ENCODE data around the gene CHAD. TPM values are rescaled to one million over a fixed set of nuclear protein-coding genes. Genes with fewer than 3 reads are reported as not detected.

CHAD gene
- total RNA-seq: 1 to 10 TPM in 2 of 3 donors, not detected in 1; 2.3 to 5.6 TPM

DNA sequence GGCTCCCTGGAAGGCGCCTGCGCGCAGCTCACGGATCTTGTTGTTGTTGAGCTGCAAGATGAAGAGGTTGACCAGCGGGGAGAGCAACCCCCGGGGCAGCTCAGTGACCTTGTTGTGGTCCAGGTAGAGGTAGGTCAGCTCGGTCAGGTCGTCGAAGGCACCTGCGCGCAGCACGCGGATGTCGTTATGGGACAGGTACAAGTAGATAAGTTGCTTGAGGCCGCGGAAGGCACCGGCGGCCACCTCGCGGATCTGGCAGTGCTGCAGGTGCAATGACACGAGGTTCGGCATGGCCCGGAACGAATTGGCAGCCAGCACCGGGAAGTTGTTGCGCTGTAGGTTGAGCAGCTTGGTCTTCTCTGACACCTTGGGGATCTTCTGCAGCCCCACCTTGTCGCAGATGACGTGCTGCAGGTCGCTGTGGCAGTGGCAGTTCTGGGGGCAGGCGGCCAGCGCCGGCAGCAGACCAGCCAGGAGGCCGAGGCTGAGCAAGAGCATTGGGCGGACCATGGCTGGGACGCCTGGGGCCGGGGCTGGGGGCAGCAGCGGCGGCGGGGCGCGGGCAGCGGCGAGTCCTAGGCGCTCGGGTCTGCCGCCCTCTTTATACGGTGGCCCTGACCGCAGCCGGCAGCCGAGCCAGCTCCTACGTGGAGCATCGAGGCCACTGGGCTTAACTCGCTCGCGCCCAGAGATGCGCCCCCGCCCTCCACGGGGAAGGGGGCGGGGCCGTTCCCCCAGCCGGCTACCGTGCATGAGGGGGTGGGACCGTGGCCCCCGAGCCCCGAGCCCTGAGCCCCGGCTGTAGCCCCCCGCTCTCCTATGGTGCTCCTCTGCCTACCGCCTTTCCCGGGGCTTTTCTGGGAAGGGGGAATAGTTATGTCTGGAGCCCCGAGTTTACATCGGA, at the start of gene CHAD:
Gene CHAD (minus strand): TSS at position 577 of the 904 bp plus-strand sequence. CDS start 67 bp downstream, at position 510.
- Histone ChIP-seq H3K9me3 (no peaks in the 10 kb centered on the region), H3K36me3 (no peaks in the 10 kb centered on the region), H3K4me3 (peak within 1 kb of the TSS; percentile 27 to 65 (median 53)), H3K4me1 (peaks cover 6% of the 10 kb centered on the region in 2 donors), H3K27ac (peak within 1 kb of the TSS; percentile 68 to 72), H3K27me3 (no peaks in the 10 kb centered on the region)
- TF ChIP-seq POLR2AphosphoS5 (IDR thresholded peaks at IDR 0.05) (peak in 1 of 3 donors; percentile 10), POLR2A (IDR thresholded peaks at IDR 0.05) (no peak)
- intact Hi-C loops (cut with DNase I; ENCODE audit: low total_unique reads): no loop called here
- peak in 1 of 2 donors; percentile 65 for DNase-seq (ENCODE audit: low spot score in 2 of 2)

GRCh38 chr17:50517504-50518383, 49.1 kb upstream of the CHAD start:
- H3K27ac ChIP-seq: peak overlapping the region in 1 of 2 donors; percentile 56
- TF ChIP-seq POLR2A (IDR thresholded peaks at IDR 0.05) (no peak), POLR2AphosphoS5 (IDR thresholded peaks at IDR 0.05) (no peak)
- TF ChIP-seq, protein P1, sequence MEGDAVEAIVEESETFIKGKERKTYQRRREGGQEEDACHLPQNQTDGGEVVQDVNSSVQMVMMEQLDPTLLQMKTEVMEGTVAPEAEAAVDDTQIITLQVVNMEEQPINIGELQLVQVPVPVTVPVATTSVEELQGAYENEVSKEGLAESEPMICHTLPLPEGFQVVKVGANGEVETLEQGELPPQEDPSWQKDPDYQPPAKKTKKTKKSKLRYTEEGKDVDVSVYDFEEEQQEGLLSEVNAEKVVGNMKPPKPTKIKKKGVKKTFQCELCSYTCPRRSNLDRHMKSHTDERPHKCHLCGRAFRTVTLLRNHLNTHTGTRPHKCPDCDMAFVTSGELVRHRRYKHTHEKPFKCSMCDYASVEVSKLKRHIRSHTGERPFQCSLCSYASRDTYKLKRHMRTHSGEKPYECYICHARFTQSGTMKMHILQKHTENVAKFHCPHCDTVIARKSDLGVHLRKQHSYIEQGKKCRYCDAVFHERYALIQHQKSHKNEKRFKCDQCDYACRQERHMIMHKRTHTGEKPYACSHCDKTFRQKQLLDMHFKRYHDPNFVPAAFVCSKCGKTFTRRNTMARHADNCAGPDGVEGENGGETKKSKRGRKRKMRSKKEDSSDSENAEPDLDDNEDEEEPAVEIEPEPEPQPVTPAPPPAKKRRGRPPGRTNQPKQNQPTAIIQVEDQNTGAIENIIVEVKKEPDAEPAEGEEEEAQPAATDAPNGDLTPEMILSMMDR (IDR thresholded peaks at IDR 0.05): no peak
- H3K9me3 ChIP-seq: no peaks in the 10 kb centered on the region

DNA sequence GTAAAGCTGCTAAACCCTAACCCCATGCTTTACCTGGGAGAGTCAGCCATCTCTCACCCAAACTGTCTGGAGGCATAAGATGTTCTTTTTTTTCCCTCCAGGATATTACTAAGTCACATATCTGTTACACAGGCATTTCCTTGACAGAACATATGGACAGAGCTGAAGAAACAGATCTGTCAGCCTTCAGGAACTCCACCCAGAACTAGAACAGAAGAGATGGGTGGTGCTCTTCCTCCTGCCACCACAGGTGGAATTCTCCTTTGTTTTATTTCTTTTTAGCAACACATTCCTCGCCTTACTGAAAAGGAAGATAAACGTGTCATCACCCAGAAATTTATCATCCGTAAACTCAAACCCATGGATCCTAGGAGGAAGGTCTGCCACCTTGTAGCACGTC, 48.3 kb upstream of the CHAD start:
- TF ChIP-seq, protein P1 (IDR thresholded peaks at IDR 0.05): no peak
- no peak for TF ChIP-seq POLR2A (IDR thresholded peaks at IDR 0.05)
- no peak for TF ChIP-seq POLR2AphosphoS5 (IDR thresholded peaks at IDR 0.05)
- H3K9me3 ChIP-seq: no peaks in the 10 kb centered on the region
- intact Hi-C loops (cut with DNase I; ENCODE audit: low total_unique reads): no loop called here
- no peak overlapping the region for H3K4me3 ChIP-seq
- no peaks in the 10 kb centered on the region for H3K4me1 ChIP-seq
- no peaks in the 10 kb centered on the region for H3K27me3 ChIP-seq
- DNase-seq (ENCODE audit: low spot score in 2 of 2): no peak
- H3K27ac ChIP-seq: no peak overlapping the region
- H3K36me3 ChIP-seq: no peaks in the 10 kb centered on the region

More at GRCh38 chr17:50517504-50518383, 49.1 kb upstream of the CHAD start:
- no peak for DNase-seq (ENCODE audit: low spot score in 2 of 2)
- H3K4me1 ChIP-seq: no peaks in the 10 kb centered on the region
- intact Hi-C loops (cut with DNase I; ENCODE audit: low total_unique reads): no loop called here
- no peaks in the 10 kb centered on the region for H3K36me3 ChIP-seq
- no peak overlapping the region for H3K4me3 ChIP-seq
- no peaks in the 10 kb centered on the region for H3K27me3 ChIP-seq

- peak in 1 of 2 donors; percentile 85 for DNase-seq (ENCODE audit: low spot score in 2 of 2)
- H3K36me3 ChIP-seq: no peaks in the 10 kb centered on the region
- H3K4me3 ChIP-seq: no peak overlapping the region
- no peaks in the 10 kb centered on the region for H3K4me1 ChIP-seq
- no peaks in the 10 kb centered on the region for H3K9me3 ChIP-seq
- peak overlapping the region; percentile 49 to 55 for H3K27ac ChIP-seq
- no peaks in the 10 kb centered on the region for H3K27me3 ChIP-seq
- intact Hi-C loops (cut with DNase I; ENCODE audit: low total_unique reads): no loop called here
- TF ChIP-seq, protein P1 (IDR thresholded peaks at IDR 0.05): no peak
- TF ChIP-seq POLR2AphosphoS5 (IDR thresholded peaks at IDR 0.05): no peak
- no peak for TF ChIP-seq POLR2A (IDR thresholded peaks at IDR 0.05)
Measured at GRCh38 chr17:50514936-50515702, 46.4 kb upstream of the CHAD start.

GRCh38 chr17:50514388-50514787, 45.7 kb upstream of the CHAD start:
- H3K4me1 ChIP-seq: no peaks in the 10 kb centered on the region
- no peaks in the 10 kb centered on the region for H3K9me3 ChIP-seq
- intact Hi-C loops (cut with DNase I; ENCODE audit: low total_unique reads): no loop called here
- H3K4me3 ChIP-seq: no peak overlapping the region
- no peak for TF ChIP-seq POLR2A (IDR thresholded peaks at IDR 0.05)
- TF ChIP-seq, protein P1 (IDR thresholded peaks at IDR 0.05): no peak
- TF ChIP-seq POLR2AphosphoS5 (IDR thresholded peaks at IDR 0.05): no peak
- peak overlapping the region; percentile 49 to 55 for H3K27ac ChIP-seq
- no peaks in the 10 kb centered on the region for H3K27me3 ChIP-seq
- H3K36me3 ChIP-seq: no peaks in the 10 kb centered on the region
- no peak for DNase-seq (ENCODE audit: low spot score in 2 of 2)
